K562 (cell line): ENCODE results near the gene USP37. TPM values are rescaled to one million over a fixed set of nuclear protein-coding genes. Genes with fewer than 3 reads are reported as not detected.

Experiments
- ATAC-seq: fragments of 200-7000 bp; cut with Tn5 transposase; 3 replicates; pipeline ENCODE4 v1.9.1; 2020; ENCODE audit warnings: moderate library complexity
- BruUV-seq: library from RNA; stranded (reverse); fragments of 400-500 nt; replicated peaks from 2 replicates; lab custom pipeline; 2021; lab: Mats Ljungman, UMichigan
- CTCF ChIA-PET: fragments of 300-600 bp; formaldehyde crosslinking; extraction: SDS; loops from one replicate; lab custom pipeline; 2021; ENCODE audit warnings: low intra/inter-chr PET ratio; lab: Yijun Ruan, JAX
- POLR2A ChIA-PET: fragments of 300-600, 350-650 bp; sonication (Branson Sonifier 250); formaldehyde crosslinking; extraction: SDS; loops from one replicate; lab custom pipeline; 2021; ENCODE audit warnings: antibody characterized with exemption, inconsistent platforms; lab: Yijun Ruan, JAX
- DNase-seq, 4 experiments: peaks; one replicate each; pipeline versions ENCODE4 v3.0.0 to v3.0.0-alpha.2; 2011 to 2018; ENCODE audit warnings: low spot score in 3 of 4, mixed read lengths in 3 of 4; ENCODE audit errors: extremely low read depth in 1 of 4
- FAIRE-seq: peaks from 2 replicates; lab custom pipeline; 2011; peaks lifted over from hg19 to GRCh38; lab: Jason Lieb, UNC
- H2AFZ ChIP-seq: 2 replicates; pipeline ENCODE4 v1.6.0; 2011; ENCODE audit warnings: low read depth, low read length, control low read depth, inconsistent platforms
- H3K27ac ChIP-seq: fragments of 200-600 bp; 3 replicates; pipeline ENCODE4 v1.8.0; 2011; ENCODE audit warnings: low read depth, mild to moderate bottlenecking, control low read depth, inconsistent platforms, low read length, moderate library complexity, mixed read lengths; ENCODE audit errors: extremely low read depth
- H3K27me3 ChIP-seq, 2 experiments: fragments of 300-600 bp in 1 of 2; 2 replicates in 1 of 2; 3 replicates in 1 of 2; pipeline versions ENCODE4 v1.6.0 to v1.8.0; 2011; ENCODE audit warnings: inconsistent platforms in 2 of 2, low read length in 2 of 2, mild to moderate bottlenecking in 1 of 2, mixed read lengths in 1 of 2, moderate library complexity in 1 of 2; ENCODE audit not compliant: control insufficient read depth in 2 of 2, insufficient read depth in 2 of 2
- H3K36me3 ChIP-seq: fragments of 300-600 bp; 3 replicates; pipeline ENCODE4 v1.8.0; 2011; ENCODE audit warnings: mild to moderate bottlenecking, low read length, inconsistent platforms; ENCODE audit not compliant: control insufficient read depth, insufficient read depth
- H3K4me1 ChIP-seq, 2 experiments: fragments of 200-600 bp in 1 of 2; replicated peaks in 1 of 2; 2 replicates in 1 of 2; 3 replicates in 1 of 2; pipeline versions ENCODE4 v1.5.1 to v1.8.0; 2011; ENCODE audit warnings: inconsistent platforms in 2 of 2, low read length in 2 of 2, mild to moderate bottlenecking in 1 of 2, mixed read lengths in 1 of 2, moderate library complexity in 1 of 2; ENCODE audit not compliant: control insufficient read depth in 2 of 2, insufficient read depth in 2 of 2
- H3K4me2 ChIP-seq: 2 replicates; pipeline ENCODE4 v1.6.1; 2011; ENCODE audit warnings: low read length, control low read depth, inconsistent platforms, mixed read lengths; ENCODE audit not compliant: insufficient read depth
- H3K4me3 ChIP-seq: fragments of 200-600 bp; sonication (generic), shearing (Covaris generic); 2 replicates; pipeline ENCODE4 v1.5.1; 2016; ENCODE audit warnings: control low read depth, inconsistent platforms
- H3K79me2 ChIP-seq: fragments of 200-600 bp; 3 replicates; pipeline ENCODE4 v1.8.0; 2011; ENCODE audit warnings: low read length, inconsistent platforms; ENCODE audit not compliant: control insufficient read depth, insufficient read depth
- H3K9ac ChIP-seq, 2 experiments: 2 replicates each; pipeline versions ENCODE4 v1.6.0 to v1.6.1; 2011; ENCODE audit warnings: low read depth in 2 of 2, low read length in 2 of 2, control low read depth in 1 of 2, inconsistent platforms in 1 of 2, mild to moderate bottlenecking in 1 of 2, mixed read lengths in 1 of 2; ENCODE audit not compliant: insufficient read depth in 1 of 2
- H3K9me1 ChIP-seq: one replicate; pipeline ENCODE4 v1.6.0; 2011; ENCODE audit warnings: inconsistent platforms, mild to moderate bottlenecking, low read length, moderate library complexity; ENCODE audit not compliant: control insufficient read depth, insufficient read depth
- H3K9me3 ChIP-seq: replicated peaks from 2 replicates; pipeline ENCODE4 v1.5.1; 2011; ENCODE audit warnings: low read depth, low read length, inconsistent platforms; ENCODE audit not compliant: control insufficient read depth, insufficient read depth
- H4K20me1 ChIP-seq: replicated peaks from 2 replicates; pipeline ENCODE4 v1.6.1; 2011; ENCODE audit warnings: low read length, inconsistent platforms, mixed read lengths; ENCODE audit not compliant: control insufficient read depth, insufficient read depth
- GMEB1 ChIP-seq: fragments of 250-450 bp; sonication (Bioruptor Pico); IDR thresholded peaks from 2 replicates; pipeline ENCODE4 v1.4.0; 2020; ENCODE audit warnings: mild to moderate bottlenecking
- NCOA2 ChIP-seq, 2 experiments: fragments of 450-650 bp; IDR thresholded peaks; 2 replicates each; pipeline ENCODE4 v1.6.1; 2018; ENCODE audit warnings: mild to moderate bottlenecking in 2 of 2, moderate library complexity in 1 of 2; ENCODE audit not compliant: partially characterized antibody in 2 of 2
- NR2C2 ChIP-seq, 2 experiments: fragments of 200-800 bp in 1 of 2; sonication (Bioruptor generic) in 1 of 2; sonication (generic) in 1 of 2; formaldehyde crosslinking in 1 of 2; IDR thresholded peaks; 2 replicates each; pipeline versions ENCODE4 v1.6.1 to v1.8.0; 2016 to 2022; ENCODE audit warnings: mild to moderate bottlenecking in 1 of 2, missing compliant biosample characterization in 1 of 2, missing genetic modification characterization in 1 of 2, missing genetic modification reagents in 1 of 2
- VEZF1 ChIP-seq: fragments of 200-800 bp; sonication (Bioruptor generic); IDR thresholded peaks from 2 replicates; pipeline ENCODE4 v1.6.1; 2017; ENCODE audit warnings: missing genetic modification characterization, missing compliant biosample characterization
- WGBS: fragments of 100-300 bp; shearing (Covaris generic); methylation state at CpG from one replicate; pipeline ENCODE4 v1.1.6; 2016; ENCODE audit warnings: low coverage, mixed read lengths; ENCODE audit not compliant: insufficient coverage; ENCODE audit errors: missing lambda C conversion rate; 5-methylcytosine and 5-hydroxymethylcytosine counted together
- in situ Hi-C: fragments of 300-500 bp; cut with MboI; formaldehyde crosslinking; loops from 4 replicates; pipeline ENCODE4 v1.15.0; 2018; ENCODE audit warnings: inconsistent platforms, mixed read lengths
- intact Hi-C: fragments of 100-400 bp; cut with micrococcal nuclease; formaldehyde crosslinking; loops from 2 replicates; pipeline ENCODE4 v1.14.2; 2022
- polyA plus RNA-seq, 8 experiments: library from polyadenylated mRNA; depleted of rRNA in 4 of 8; stranded (reverse) in 5 of 8; unstranded in 3 of 8; fragments of >200 nt; fragmentation: Nextera tagmentation in 2 of 8; fragmentation: Illumina TruSeq in 1 of 8; extraction: Ambion mirVana in 2 of 8; extraction: Trizol in 1 of 8; gene quantifications; 2 replicates each; pipeline versions ENCODE4 v1.2.1 to v1.2.3, GENCODE V29; 2011 to 2014; ENCODE audit warnings: inconsistent platforms in 1 of 8, missing spikeins in 1 of 8
- total RNA-seq, 7 experiments: library from RNA; depleted of rRNA in 6 of 7; stranded (reverse); fragments of >200 nt in 6 of 7; fragmentation: Illumina TruSeq in 2 of 7; extraction: Trizol in 2 of 7; gene quantifications; 2 replicates each; pipeline versions ENCODE4 v1.2.1 to v1.2.3, GENCODE V29; 2011 to 2021; ENCODE audit warnings: low replicate concordance in 1 of 7

USP37 gene
- total and polyA plus RNA-seq, 9 of the 15 experiments (the other 6 are each of a cell fraction or from before 2014, with no cell fraction given) = 2.0 to 14.2 (median 8.5) TPM

GRCh38 chr2:218585541-218585940 lies 17.4 kb upstream of the USP37 start:
- Histone ChIP-seq H3K27me3 (no peaks in the 10 kb centered on the region), H3K9me1 (no peaks in the 10 kb centered on the region), H3K9me3 (no peaks in the 10 kb centered on the region), H3K79me2 (peaks cover 3% of the 10 kb centered on the region; the same call in 2 of the 3 replicates), H3K4me3 (no peak overlapping the region), H4K20me1 (no peaks in the 10 kb centered on the region), H3K9ac (no peak overlapping the region), H3K4me2 (no peak overlapping the region), H2AFZ (no peak overlapping the region), H3K4me1 (no peaks in the 10 kb centered on the region), H3K36me3 (peaks cover 79% of the 10 kb centered on the region), H3K27ac (no peak overlapping the region)
- TF ChIP-seq NR2C2 (CRISPR knock-in tag; IDR thresholded peaks at IDR 0.05) = no peak
- TF ChIP-seq NR2C2 (tag; IDR thresholded peaks at IDR 0.05) = no peak
- TF ChIP-seq VEZF1 (CRISPR knock-in tag) = no peak
- no peak for TF ChIP-seq GMEB1
- TF ChIP-seq NCOA2 (IDR thresholded peaks at IDR 0.05; ENCODE audit: partially characterized antibody in 2 of 2) = no peak
- in situ Hi-C loops (no loop called here), intact Hi-C loops (no loop called here)
- BruUV-seq = no TSS peak
- ATAC-seq (no peak), FAIRE-seq (no peak), DNase-seq (no peak)
- WGBS = 100% methylated on average over 1 of the region's 1 CpG
- ChIA-PET CTCF (no interaction called here), POLR2A (no interaction called here)
